Tibial nerve (tissue), 4 donors: ENCODE results near the gene ADD2. TPM values are rescaled to one million over a fixed set of nuclear protein-coding genes. Genes with fewer than 3 reads are reported as not detected.

Experiments used
- DNase-seq, 2 donors: peaks; one replicate each; pipeline ENCODE4 v3.0.0-alpha.2; 2019; ENCODE audit warnings: low spot score in 2 of 2
- H3K27ac ChIP-seq, 4 donors: fragments of 200-600 bp; sonication (generic) in 3 of 4; one replicate each; pipeline ENCODE4 v1.5.1; 2017 to 2019; ENCODE audit warnings: mild to moderate bottlenecking in 1 of 4
- H3K27me3 ChIP-seq, 2 donors: fragments of 200-600 bp; sonication (generic) in 1 of 2; one replicate each; pipeline versions ENCODE4 v1.5.1 to v1.6.0; 2017 to 2019
- H3K36me3 ChIP-seq, 3 donors: fragments of 200-600 bp; sonication (generic); one replicate each; pipeline ENCODE4 v1.5.1; 2018 to 2019
- H3K4me1 ChIP-seq, 4 donors: fragments of 200-600 bp; sonication (generic) in 3 of 4; one replicate each; pipeline ENCODE4 v1.5.1; 2017 to 2019
- H3K4me3 ChIP-seq, 4 donors: fragments of 200-600 bp; sonication (generic) in 3 of 4; one replicate each; pipeline ENCODE4 v1.5.1; 2017 to 2019; ENCODE audit warnings: mild to moderate bottlenecking in 1 of 4, moderate library complexity in 1 of 4
- H3K9me3 ChIP-seq, 4 donors: fragments of 200-600 bp; sonication (generic) in 3 of 4; one replicate each; pipeline ENCODE4 v1.5.1; 2017 to 2019
- CTCF ChIP-seq, 5 experiments: fragments of 200-600 bp in 3 of 5; fragments of 450-650 bp in 2 of 5; sonication (generic) in 3 of 5; IDR thresholded peaks; one replicate each; pipeline ENCODE4 v1.5.1; 2016 to 2019; ENCODE audit warnings: antibody characterized with exemption in 5 of 5, mild to moderate bottlenecking in 3 of 5, moderate library complexity in 2 of 5
- EP300 ChIP-seq, 2 donors: sonication (generic); formaldehyde crosslinking; IDR thresholded peaks; one replicate each; pipeline ENCODE4 v1.6.1; 2017; ENCODE audit warnings: antibody characterized with exemption in 2 of 2, mild to moderate bottlenecking in 1 of 2
- POLR2A ChIP-seq, 2 donors: fragments of 450-650 bp; IDR thresholded peaks; one replicate each; pipeline ENCODE4 v1.6.1; 2017; ENCODE audit warnings: antibody characterized with exemption in 2 of 2, mild to moderate bottlenecking in 2 of 2, moderate library complexity in 2 of 2
- WGBS, 2 donors: methylation state at CpG; one replicate each; pipeline ENCODE4 v1.1.5; 2018; 5-methylcytosine and 5-hydroxymethylcytosine counted together
- total RNA-seq, 4 donors: library from RNA; depleted of rRNA; stranded (reverse); fragments of >200 nt; gene quantifications; one replicate each; pipeline ENCODE4 v1.1.0, GENCODE V29; 2016

ADD2 gene
- total RNA-seq, 4 donors from 2014 or later, result 0.63 to 6.0 (median 3.2) TPM

- H3K4me3 ChIP-seq, result peak overlapping the region in 3 of 4 donors; percentile 2 to 53 (median 23)
- no peaks in the 10 kb centered on the region for H3K36me3 ChIP-seq
- TF ChIP-seq CTCF (IDR thresholded peaks at IDR 0.05) (no peak), EP300 (IDR thresholded peaks at IDR 0.05) (no peak), POLR2A (IDR thresholded peaks at IDR 0.05) (no peak)
- H3K27me3 ChIP-seq, result peaks cover 0 to 53% of the 10 kb centered on the region in 2 donors
- no peaks in the 10 kb centered on the region for H3K9me3 ChIP-seq
- H3K4me1 ChIP-seq, result peaks cover 0 to 24% (median 3%) of the 10 kb centered on the region in 4 donors
- no peak overlapping the region for H3K27ac ChIP-seq
- 25 to 27% methylated on average over 7 of the region's 7 CpGs for WGBS, 2 donors
- DNase-seq, result no peak
These were observed 1.5 kb downstream of the ADD2 start for GRCh38 chr2:70766357-70767078.

DNA sequence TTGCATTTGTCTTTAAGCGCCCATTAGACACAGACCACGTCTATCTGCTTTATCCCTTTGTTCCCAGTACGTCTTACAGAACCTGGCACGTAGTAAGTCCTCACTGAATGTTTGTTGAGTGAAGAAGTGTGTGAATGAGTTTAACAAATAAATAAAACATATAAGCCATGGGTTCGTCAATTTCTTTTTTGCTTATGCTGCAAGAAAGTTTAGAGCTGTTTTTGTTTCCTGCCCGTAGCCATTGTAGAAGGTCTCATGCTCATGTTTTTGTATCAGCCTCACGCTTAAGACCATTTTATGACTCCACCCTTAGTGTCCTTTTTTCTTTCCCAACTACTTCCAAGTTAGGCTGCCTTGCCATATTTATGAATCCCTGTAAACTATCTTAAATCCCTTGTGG lies 2.5 kb downstream of the ADD2 start:
- Histone ChIP-seq H3K4me3 (no peak overlapping the region), H3K9me3 (no peaks in the 10 kb centered on the region), H3K36me3 (no peaks in the 10 kb centered on the region), H3K4me1 (peaks cover 0 to 24% (median 3%) of the 10 kb centered on the region in 4 donors), H3K27me3 (peaks cover 0 to 53% of the 10 kb centered on the region in 2 donors), H3K27ac (no peak overlapping the region)
- no peak for DNase-seq
- 88 to 89% methylated on average over 7 of the region's 7 CpGs for WGBS, 2 donors
- no peak for TF ChIP-seq EP300 (IDR thresholded peaks at IDR 0.05)
- TF ChIP-seq CTCF (IDR thresholded peaks at IDR 0.05), result no peak
- TF ChIP-seq POLR2A (IDR thresholded peaks at IDR 0.05), result no peak

DNA sequence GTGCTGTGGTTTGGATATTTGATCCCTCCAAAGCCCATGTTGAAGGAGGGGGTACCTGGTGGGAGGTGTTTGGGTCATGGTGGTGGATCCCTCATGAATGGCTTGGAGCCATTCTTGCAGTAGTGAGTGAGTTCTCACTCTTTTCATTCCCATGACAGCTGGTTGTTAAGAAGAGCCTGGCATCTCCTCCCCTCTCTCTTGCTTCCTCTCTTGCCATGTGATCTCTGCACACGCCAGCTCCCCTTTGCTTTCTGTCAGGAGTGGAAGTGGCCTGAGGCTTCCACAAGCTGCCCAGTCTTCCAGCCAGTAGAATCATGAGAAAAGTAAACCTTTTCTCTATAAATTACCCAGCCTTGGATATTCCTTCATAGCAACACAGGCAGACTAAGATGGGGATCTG lies 8.6 kb downstream of the ADD2 start:
- WGBS, 2 donors, result 47 to 59% methylated on average over 1 of the region's 1 CpG
- Histone ChIP-seq H3K4me3 (no peak overlapping the region), H3K27ac (no peak overlapping the region), H3K27me3 (peaks cover 0 to 12% of the 10 kb centered on the region in 2 donors), H3K36me3 (no peaks in the 10 kb centered on the region), H3K4me1 (no peaks in the 10 kb centered on the region), H3K9me3 (no peaks in the 10 kb centered on the region)
- no peak for DNase-seq
- TF ChIP-seq CTCF (IDR thresholded peaks at IDR 0.05) (no peak), EP300 (IDR thresholded peaks at IDR 0.05) (no peak), POLR2A (IDR thresholded peaks at IDR 0.05) (no peak)

DNA sequence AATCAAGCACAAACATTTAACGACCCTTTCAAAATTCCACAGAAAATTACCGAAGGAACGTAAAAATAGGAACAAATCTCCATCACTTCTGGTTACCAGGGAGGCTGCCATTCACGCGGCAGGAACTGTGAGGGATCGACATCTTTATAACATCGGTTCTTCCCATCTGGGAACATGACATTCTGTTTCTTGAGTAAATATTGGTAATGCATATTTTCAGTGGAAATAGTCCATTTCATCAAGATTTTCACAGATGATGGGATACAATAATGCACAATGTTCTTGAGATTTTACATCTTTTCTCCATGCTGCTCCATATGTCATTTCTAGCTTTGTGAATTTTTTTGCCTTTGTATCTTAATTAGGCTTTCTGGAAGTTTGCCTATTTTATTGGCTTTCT lies 10.0 kb downstream of the ADD2 start:
- Histone ChIP-seq H3K9me3 (no peaks in the 10 kb centered on the region), H3K4me1 (no peaks in the 10 kb centered on the region), H3K27me3 (peaks cover 0 to 12% of the 10 kb centered on the region in 2 donors), H3K4me3 (no peak overlapping the region), H3K27ac (no peak overlapping the region), H3K36me3 (no peaks in the 10 kb centered on the region)
- WGBS, 2 donors, result 83 to 84% methylated on average over 7 of the region's 7 CpGs
- no peak for DNase-seq
- TF ChIP-seq POLR2A (IDR thresholded peaks at IDR 0.05) (no peak), CTCF (IDR thresholded peaks at IDR 0.05) (no peak), EP300 (IDR thresholded peaks at IDR 0.05) (no peak)

DNA sequence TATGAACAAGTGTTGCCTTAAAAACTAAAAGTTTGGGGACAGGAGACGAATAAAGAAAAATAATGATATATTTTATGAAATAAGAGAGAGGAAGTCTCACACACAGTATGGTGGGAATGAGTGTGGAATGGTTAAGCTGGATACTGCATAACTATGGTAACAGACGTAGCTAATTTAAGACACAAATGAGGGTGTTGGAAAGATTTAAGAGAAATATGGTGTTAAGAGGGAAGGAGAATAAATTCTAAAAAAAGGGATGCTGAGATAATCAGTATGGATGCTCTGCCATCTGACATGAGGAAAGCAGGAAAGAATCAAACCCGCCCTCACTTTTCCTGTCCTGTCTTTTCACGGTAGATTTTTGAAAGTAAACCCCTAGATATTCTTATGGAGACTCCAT lies 10.6 kb downstream of the ADD2 start:
- 76 to 80% methylated on average over 4 of the region's 4 CpGs for WGBS, 2 donors
- no peak overlapping the region for H3K27ac ChIP-seq
- DNase-seq, result no peak
- H3K9me3 ChIP-seq, result no peaks in the 10 kb centered on the region
- H3K4me3 ChIP-seq, result no peak overlapping the region
- H3K27me3 ChIP-seq, result peaks cover 0 to 12% of the 10 kb centered on the region in 2 donors
- H3K36me3 ChIP-seq, result no peaks in the 10 kb centered on the region
- H3K4me1 ChIP-seq, result no peaks in the 10 kb centered on the region
- TF ChIP-seq EP300 (IDR thresholded peaks at IDR 0.05) (no peak), CTCF (IDR thresholded peaks at IDR 0.05) (no peak), POLR2A (IDR thresholded peaks at IDR 0.05) (no peak)
